SK-N-SH treated with all-trans-retinoic acid at 6 μM for 48 hours (cell line): ENCODE results near the gene DFFB.

ENCODE experiments used
- ATAC-seq: fragments of 200-7000 bp; cut with Tn5 transposase; 3 replicates; pipeline ENCODE4 v1.9.1; 2020; ENCODE audit warnings: mild to moderate bottlenecking, moderate library complexity
- ARNTL ChIP-seq: fragments of 450-650 bp; formaldehyde crosslinking; IDR thresholded peaks from 2 replicates; pipeline ENCODE4 v1.5.0; 2020; ENCODE audit warnings: low read depth, mild to moderate bottlenecking, moderate library complexity, borderline replicate concordance
- CSDC2 ChIP-seq: fragments of 250-450 bp; sonication (Bioruptor Pico); IDR thresholded peaks from 2 replicates; pipeline ENCODE4 v1.5.0; 2020; ENCODE audit warnings: mild to moderate bottlenecking, moderate library complexity
- CSRNP3 ChIP-seq: fragments of 250-450 bp; sonication (Bioruptor Pico); IDR thresholded peaks from 2 replicates; pipeline ENCODE4 v1.5.1; 2021; ENCODE audit warnings: mild to moderate bottlenecking, moderate library complexity
- GLIS3 ChIP-seq: fragments of 250-450 bp; sonication (Bioruptor Pico); IDR thresholded peaks from 2 replicates; pipeline ENCODE4 v1.5.0; 2020; ENCODE audit warnings: mild to moderate bottlenecking, moderate library complexity
- ISL1 ChIP-seq: fragments of 250-450 bp; sonication (Bioruptor Pico); IDR thresholded peaks from 2 replicates; pipeline ENCODE4 v2.1.2; 2022; ENCODE audit warnings: mild to moderate bottlenecking, moderate library complexity
- OSR1 ChIP-seq: fragments of 250-450 bp; sonication (Bioruptor Pico); IDR thresholded peaks from 2 replicates; pipeline ENCODE4 v1.8.0; 2022; ENCODE audit warnings: moderate library complexity, mild to moderate bottlenecking, inconsistent platforms
- PPARA ChIP-seq: fragments of 250-450 bp; sonication (Bioruptor Pico); IDR thresholded peaks from 2 replicates; pipeline ENCODE4 v1.5.0; 2020; ENCODE audit warnings: mild to moderate bottlenecking, borderline replicate concordance
- RARB ChIP-seq: fragments of 250-450 bp; sonication (Bioruptor Pico); IDR thresholded peaks from 2 replicates; pipeline ENCODE4 v1.8.0; 2021; ENCODE audit warnings: mild to moderate bottlenecking, moderate library complexity
- SNAI2 ChIP-seq: fragments of 250-450 bp; sonication (Bioruptor Pico); IDR thresholded peaks from 2 replicates; pipeline ENCODE4 v1.5.0; 2020; ENCODE audit warnings: mild to moderate bottlenecking, moderate library complexity
- TCF4 ChIP-seq: fragments of 250-450 bp; sonication (Bioruptor Pico); IDR thresholded peaks from 2 replicates; pipeline ENCODE4 v1.8.0; 2021; ENCODE audit warnings: mild to moderate bottlenecking, moderate library complexity, borderline replicate concordance
- TOX ChIP-seq: fragments of 250-450 bp; sonication (Bioruptor Pico); IDR thresholded peaks from 2 replicates; pipeline ENCODE4 v1.8.0; 2021; ENCODE audit warnings: mild to moderate bottlenecking, moderate library complexity, borderline replicate concordance
- ZC3H10 ChIP-seq: fragments of 250-450 bp; sonication (Bioruptor Pico); IDR thresholded peaks from 2 replicates; pipeline ENCODE4 v1.5.1; 2021; ENCODE audit warnings: mild to moderate bottlenecking, moderate library complexity
- ZFP30 ChIP-seq: fragments of 450-650 bp; formaldehyde crosslinking; IDR thresholded peaks from 2 replicates; pipeline ENCODE4 v1.5.0; 2022; ENCODE audit warnings: mild to moderate bottlenecking, moderate library complexity
- ZNF70 ChIP-seq: fragments of 450-650 bp; formaldehyde crosslinking; IDR thresholded peaks from 2 replicates; pipeline ENCODE4 v1.5.0; 2020; ENCODE audit warnings: mild to moderate bottlenecking, moderate library complexity
- ZNF8 ChIP-seq: fragments of 450-650 bp; formaldehyde crosslinking; IDR thresholded peaks from 2 replicates; pipeline ENCODE4 v1.5.0; 2020; ENCODE audit warnings: mild to moderate bottlenecking, moderate library complexity
- TF ChIP-seq, protein P1 (sequence below): fragments of 250-450 bp; sonication (Bioruptor Pico); IDR thresholded peaks from 2 replicates; pipeline ENCODE4 v1.5.1; 2020; ENCODE audit warnings: low read depth, mild to moderate bottlenecking, moderate library complexity
- TF ChIP-seq, protein P2 (sequence below): fragments of 250-450 bp; sonication (Bioruptor Pico); IDR thresholded peaks from 2 replicates; pipeline ENCODE4 v1.8.0; 2021; ENCODE audit warnings: low read depth, mild to moderate bottlenecking, moderate library complexity, borderline replicate concordance
- TF ChIP-seq, protein P3 (sequence below): fragments of 250-450 bp; sonication (Bioruptor Pico); IDR thresholded peaks from 2 replicates; pipeline ENCODE4 v1.8.0; 2020; ENCODE audit warnings: mild to moderate bottlenecking, moderate library complexity, borderline replicate concordance

Gene DFFB

DNA sequence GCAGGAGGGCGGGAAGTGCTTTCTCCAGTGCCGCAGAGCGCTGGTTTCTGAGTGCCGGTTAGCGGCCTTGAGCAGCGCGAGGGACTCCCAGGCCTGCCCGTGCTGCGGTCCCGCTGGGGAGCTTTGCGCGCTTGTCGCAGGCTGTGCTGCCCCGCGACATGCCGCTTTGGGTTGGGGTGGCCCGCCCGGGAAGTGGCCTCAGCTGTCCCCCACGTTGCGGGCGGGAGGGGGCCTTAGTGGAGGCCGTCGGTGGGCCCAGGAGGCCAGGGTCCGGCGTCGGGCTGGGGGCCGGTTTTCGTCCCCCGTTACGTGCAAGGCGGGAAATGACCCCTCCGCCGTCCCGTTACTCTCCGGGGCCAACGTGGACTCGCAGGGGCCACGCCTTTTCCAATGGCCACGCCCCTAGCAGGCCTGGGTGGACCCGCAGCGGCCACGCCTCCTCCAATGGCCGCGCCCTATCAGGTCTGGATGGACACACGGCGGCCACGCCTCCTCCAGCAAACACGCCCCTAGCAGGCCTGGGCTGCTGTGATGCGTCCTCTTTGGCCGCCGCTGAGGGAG, 43.8 kb downstream of the DFFB start:
- ATAC-seq = peak; percentile 87
- TF ChIP-seq CSRNP3 (CRISPR knock-in tag) = no peak
- no peak for TF ChIP-seq OSR1 (CRISPR knock-in tag)
- no peak for TF ChIP-seq PPARA (CRISPR knock-in tag)
- no peak for TF ChIP-seq ZC3H10 (CRISPR knock-in tag)
- no peak for TF ChIP-seq TOX (CRISPR knock-in tag)
- TF ChIP-seq ISL1 (CRISPR knock-in tag) = no peak
- TF ChIP-seq, all 23 proteins: peak for 0

DNA sequence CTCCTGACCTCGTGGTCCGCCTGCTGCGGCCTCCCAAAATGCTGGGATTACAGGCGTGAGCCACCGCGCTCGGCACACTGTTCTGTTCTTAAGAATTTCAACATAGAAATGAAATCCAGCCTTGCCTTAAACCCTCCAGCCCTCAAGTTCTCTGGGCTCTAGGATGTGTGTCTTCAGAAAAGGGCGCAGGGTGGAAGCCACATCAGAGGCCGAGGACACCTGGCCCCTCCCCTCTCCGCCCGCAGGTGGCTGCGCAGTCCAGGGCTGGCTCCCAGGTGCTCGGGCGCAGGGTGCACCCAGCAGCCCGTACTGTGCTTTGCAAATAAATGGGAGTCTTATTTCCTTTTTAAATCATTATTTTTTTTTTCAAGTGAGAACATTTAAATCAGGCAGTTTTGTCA, 44.8 kb downstream of the DFFB start:
- ATAC-seq = no peak
- TF ChIP-seq TOX (CRISPR knock-in tag) = no peak
- TF ChIP-seq ZFP30 (CRISPR knock-in tag) = no peak
- TF ChIP-seq TCF4 (CRISPR knock-in tag) = no peak
- TF ChIP-seq CSDC2 (CRISPR knock-in tag) = no peak
- no peak for TF ChIP-seq ZC3H10 (CRISPR knock-in tag)
- no peak for TF ChIP-seq ZNF70 (CRISPR knock-in tag)
- no peak for TF ChIP-seq SNAI2 (CRISPR knock-in tag)
- no peak for TF ChIP-seq GLIS3 (CRISPR knock-in tag)
- TF ChIP-seq, protein P1, sequence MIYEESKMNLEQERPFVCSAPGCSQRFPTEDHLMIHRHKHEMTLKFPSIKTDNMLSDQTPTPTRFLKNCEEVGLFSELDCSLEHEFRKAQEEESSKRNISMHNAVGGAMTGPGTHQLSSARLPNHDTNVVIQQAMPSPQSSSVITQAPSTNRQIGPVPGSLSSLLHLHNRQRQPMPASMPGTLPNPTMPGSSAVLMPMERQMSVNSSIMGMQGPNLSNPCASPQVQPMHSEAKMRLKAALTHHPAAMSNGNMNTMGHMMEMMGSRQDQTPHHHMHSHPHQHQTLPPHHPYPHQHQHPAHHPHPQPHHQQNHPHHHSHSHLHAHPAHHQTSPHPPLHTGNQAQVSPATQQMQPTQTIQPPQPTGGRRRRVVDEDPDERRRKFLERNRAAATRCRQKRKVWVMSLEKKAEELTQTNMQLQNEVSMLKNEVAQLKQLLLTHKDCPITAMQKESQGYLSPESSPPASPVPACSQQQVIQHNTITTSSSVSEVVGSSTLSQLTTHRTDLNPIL (CRISPR knock-in tag) = no peak
- no peak for TF ChIP-seq RARB (CRISPR knock-in tag)

- no peak for ATAC-seq
- no peak for TF ChIP-seq PPARA (CRISPR knock-in tag)
- no peak for TF ChIP-seq TCF4 (CRISPR knock-in tag)
- no peak for TF ChIP-seq TOX (CRISPR knock-in tag)
- TF ChIP-seq ZFP30 (CRISPR knock-in tag) = no peak
- no peak for TF ChIP-seq ARNTL (CRISPR knock-in tag)
- TF ChIP-seq, protein P2, sequence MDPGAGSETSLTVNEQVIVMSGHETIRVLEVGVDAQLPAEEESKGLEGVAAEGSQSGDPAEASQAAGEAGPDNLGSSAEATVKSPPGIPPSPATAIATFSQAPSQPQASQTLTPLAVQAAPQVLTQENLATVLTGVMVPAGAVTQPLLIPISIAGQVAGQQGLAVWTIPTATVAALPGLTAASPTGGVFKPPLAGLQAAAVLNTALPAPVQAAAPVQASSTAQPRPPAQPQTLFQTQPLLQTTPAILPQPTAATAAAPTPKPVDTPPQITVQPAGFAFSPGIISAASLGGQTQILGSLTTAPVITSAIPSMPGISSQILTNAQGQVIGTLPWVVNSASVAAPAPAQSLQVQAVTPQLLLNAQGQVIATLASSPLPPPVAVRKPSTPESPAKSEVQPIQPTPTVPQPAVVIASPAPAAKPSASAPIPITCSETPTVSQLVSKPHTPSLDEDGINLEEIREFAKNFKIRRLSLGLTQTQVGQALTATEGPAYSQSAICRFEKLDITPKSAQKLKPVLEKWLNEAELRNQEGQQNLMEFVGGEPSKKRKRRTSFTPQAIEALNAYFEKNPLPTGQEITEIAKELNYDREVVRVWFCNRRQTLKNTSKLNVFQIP (CRISPR knock-in tag) = no peak
- TF ChIP-seq, protein P3, sequence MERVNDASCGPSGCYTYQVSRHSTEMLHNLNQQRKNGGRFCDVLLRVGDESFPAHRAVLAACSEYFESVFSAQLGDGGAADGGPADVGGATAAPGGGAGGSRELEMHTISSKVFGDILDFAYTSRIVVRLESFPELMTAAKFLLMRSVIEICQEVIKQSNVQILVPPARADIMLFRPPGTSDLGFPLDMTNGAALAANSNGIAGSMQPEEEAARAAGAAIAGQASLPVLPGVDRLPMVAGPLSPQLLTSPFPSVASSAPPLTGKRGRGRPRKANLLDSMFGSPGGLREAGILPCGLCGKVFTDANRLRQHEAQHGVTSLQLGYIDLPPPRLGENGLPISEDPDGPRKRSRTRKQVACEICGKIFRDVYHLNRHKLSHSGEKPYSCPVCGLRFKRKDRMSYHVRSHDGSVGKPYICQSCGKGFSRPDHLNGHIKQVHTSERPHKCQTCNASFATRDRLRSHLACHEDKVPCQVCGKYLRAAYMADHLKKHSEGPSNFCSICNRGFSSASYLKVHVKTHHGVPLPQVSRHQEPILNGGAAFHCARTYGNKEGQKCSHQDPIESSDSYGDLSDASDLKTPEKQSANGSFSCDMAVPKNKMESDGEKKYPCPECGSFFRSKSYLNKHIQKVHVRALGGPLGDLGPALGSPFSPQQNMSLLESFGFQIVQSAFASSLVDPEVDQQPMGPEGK (CRISPR knock-in tag) = no peak
- TF ChIP-seq SNAI2 (CRISPR knock-in tag) = no peak
- TF ChIP-seq, protein P1 (CRISPR knock-in tag) = no peak
Observed at GRCh38 chr1:3902571-3903091, 45.4 kb downstream of the DFFB start.

DNA sequence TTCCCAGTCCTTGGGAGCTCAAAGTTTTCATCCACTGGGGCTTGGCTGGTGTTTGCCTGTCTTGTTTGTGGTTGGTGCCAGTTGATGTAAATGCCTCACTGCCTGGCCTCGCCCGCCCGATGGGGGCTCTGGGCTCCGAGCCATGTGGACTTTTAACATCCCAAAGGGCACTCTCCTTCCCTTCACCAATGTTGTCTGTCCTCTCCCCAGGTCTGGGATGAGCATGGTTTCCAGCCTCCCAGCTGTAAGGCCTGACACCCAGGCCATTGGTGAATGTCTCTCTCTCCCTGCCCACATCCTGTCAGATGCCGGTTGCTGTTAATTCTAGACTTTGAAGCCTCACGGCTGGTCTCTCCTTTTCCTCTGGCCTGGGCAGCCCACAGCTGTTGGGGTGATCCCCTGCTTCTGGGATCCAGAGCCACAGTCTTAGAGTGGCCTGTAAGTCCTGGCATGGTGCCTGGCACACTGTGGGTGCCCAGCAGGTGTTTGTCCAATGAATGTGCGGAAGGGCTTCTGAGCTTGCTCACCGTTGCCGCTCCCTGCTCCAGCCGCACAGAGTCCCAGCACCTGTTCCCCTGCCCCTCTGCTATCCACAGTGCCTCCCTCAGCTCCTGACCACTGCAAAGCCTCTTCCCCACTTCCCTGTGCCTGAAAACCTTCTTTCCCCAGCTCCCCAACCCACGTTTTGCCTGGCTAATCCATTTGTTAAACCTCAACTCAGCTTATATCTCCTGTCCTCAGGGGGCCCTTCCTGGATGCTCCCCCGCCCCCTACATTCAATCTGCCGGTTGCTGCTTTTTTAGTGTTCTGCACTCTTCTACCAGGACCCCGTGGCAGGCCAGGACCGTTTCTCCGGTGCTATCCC, 46.1 kb downstream of the DFFB start:
- ATAC-seq = no peak
- no peak for TF ChIP-seq PPARA (CRISPR knock-in tag)
- TF ChIP-seq OSR1 (CRISPR knock-in tag) = no peak
- TF ChIP-seq ZNF70 (CRISPR knock-in tag) = no peak
- TF ChIP-seq, protein P3 (CRISPR knock-in tag) = no peak
- no peak for TF ChIP-seq ZNF8 (CRISPR knock-in tag)
- no peak for TF ChIP-seq ZC3H10 (CRISPR knock-in tag)
- TF ChIP-seq ZFP30 (CRISPR knock-in tag) = no peak
